WTC11 (cell line): ENCODE data around the gene DOP1A. TPM values are rescaled to one million over a fixed set of nuclear protein-coding genes. Genes with fewer than 3 reads are reported as not detected.

Source experiments
- ATAC-seq: fragments of 200-7000 bp; cut with Tn5 transposase; 2 replicates; pipeline ENCODE4 v1.10.0; 2021; ENCODE audit warnings: mild to moderate bottlenecking, moderate library complexity
- CTCF ChIA-PET: fragments of 300-600 bp; sonication (Branson Sonifier 250); formaldehyde crosslinking; loops from one replicate; lab custom pipeline; 2021; ENCODE audit warnings: antibody characterized with exemption; lab: Charles Lee
- POLR2A ChIA-PET: fragments of 350-600 bp; sonication (Branson Sonifier 250); formaldehyde crosslinking; loops from one replicate; lab custom pipeline; 2021; ENCODE audit warnings: antibody characterized with exemption; lab: Charles Lee
- DNase-seq: peaks from one replicate; pipeline ENCODE4 v3.0.0; 2021; ENCODE audit warnings: low spot score
- H3K27ac Mint-ChIP-seq: 2 replicates; pipeline ENCODE4 v1.8.0; 2021; ENCODE audit warnings: mixed read lengths
- H3K27me3 Mint-ChIP-seq: 2 replicates; pipeline ENCODE4 v1.8.0; 2021; ENCODE audit warnings: low read depth, mild to moderate bottlenecking, moderate library complexity, mixed read lengths
- H3K36me3 Mint-ChIP-seq: 2 replicates; pipeline ENCODE4 v1.8.0; 2021; ENCODE audit warnings: mixed read lengths
- H3K4me1 Mint-ChIP-seq: 2 replicates; pipeline ENCODE4 v1.8.0; 2022; ENCODE audit warnings: mixed read lengths
- H3K4me3 Mint-ChIP-seq: 2 replicates; pipeline ENCODE4 v1.8.0; 2021; ENCODE audit warnings: mild to moderate bottlenecking, moderate library complexity, mixed read lengths
- H3K9me3 Mint-ChIP-seq: 2 replicates; pipeline ENCODE4 v1.8.0; 2021; ENCODE audit warnings: mixed read lengths
- ARID4B ChIP-seq: sonication (generic); formaldehyde crosslinking; IDR thresholded peaks from 2 replicates; pipeline ENCODE4 v1.8.0; 2023; ENCODE audit warnings: missing genetic modification reagents, mild to moderate bottlenecking, borderline replicate concordance
- ATF3 ChIP-seq: sonication (generic); formaldehyde crosslinking; conservative IDR thresholded peaks from 2 replicates; pipeline ENCODE4 v1.8.1; 2022; ENCODE audit warnings: mild to moderate bottlenecking, missing genetic modification reagents
- CBFB ChIP-seq: sonication (generic); formaldehyde crosslinking; IDR thresholded peaks from 2 replicates; pipeline ENCODE4 v1.8.1; 2022; ENCODE audit warnings: mild to moderate bottlenecking, low read depth, missing genetic modification reagents
- ELF4 ChIP-seq: sonication (generic); formaldehyde crosslinking; IDR thresholded peaks from 2 replicates; pipeline ENCODE4 v1.8.1; 2022; ENCODE audit warnings: low read depth, mild to moderate bottlenecking, moderate library complexity, missing genetic modification reagents
- FOXK1 ChIP-seq: sonication (generic); formaldehyde crosslinking; IDR thresholded peaks from 2 replicates; pipeline ENCODE4 v1.8.0; 2022; ENCODE audit warnings: mild to moderate bottlenecking, moderate library complexity, missing genetic modification reagents
- GRHL2 ChIP-seq: fragments of 250-450 bp; sonication (Bioruptor Pico); IDR thresholded peaks from 2 replicates; pipeline ENCODE4 v1.8.0; 2022; ENCODE audit warnings: mild to moderate bottlenecking, moderate library complexity; ENCODE audit not compliant: insufficient replicate concordance, severe bottlenecking
- HMGA2 ChIP-seq: fragments of 250-450 bp; sonication (Bioruptor Pico); IDR thresholded peaks from 2 replicates; pipeline ENCODE4 v1.4.0; 2021; ENCODE audit warnings: mild to moderate bottlenecking, moderate library complexity
- MAX ChIP-seq: sonication (generic); formaldehyde crosslinking; IDR thresholded peaks from 2 replicates; pipeline ENCODE4 v1.8.0; 2022; ENCODE audit warnings: mild to moderate bottlenecking, missing genetic modification reagents
- MLX ChIP-seq: sonication (generic); formaldehyde crosslinking; IDR thresholded peaks from 2 replicates; pipeline ENCODE4 v1.8.1; 2023; ENCODE audit warnings: mild to moderate bottlenecking, missing genetic modification reagents, moderate library complexity
- NR1H2 ChIP-seq: sonication (generic); formaldehyde crosslinking; IDR thresholded peaks from 2 replicates; pipeline ENCODE4 v1.9.0; 2021; ENCODE audit warnings: mild to moderate bottlenecking, moderate library complexity, missing genetic modification reagents
- SMAD4 ChIP-seq: sonication (generic); formaldehyde crosslinking; IDR thresholded peaks from 2 replicates; pipeline ENCODE4 v1.8.0; 2022; ENCODE audit warnings: mild to moderate bottlenecking, missing genetic modification reagents
- SP1 ChIP-seq: sonication (generic); formaldehyde crosslinking; conservative IDR thresholded peaks from 2 replicates; pipeline ENCODE4 v1.8.1; 2022; ENCODE audit warnings: missing genetic modification reagents
- TP53 ChIP-seq: sonication (generic); formaldehyde crosslinking; IDR thresholded peaks from 2 replicates; pipeline ENCODE4 v1.8.1; 2023; ENCODE audit warnings: mild to moderate bottlenecking, missing genetic modification reagents
- ZNF263 ChIP-seq: sonication (generic); formaldehyde crosslinking; IDR thresholded peaks from 2 replicates; pipeline ENCODE4 v1.8.1; 2022; ENCODE audit warnings: low read depth, mild to moderate bottlenecking, moderate library complexity, missing genetic modification reagents
- ZNF532 ChIP-seq: fragments of 250-450 bp; sonication (Bioruptor Pico); IDR thresholded peaks from 2 replicates; pipeline ENCODE4 v1.9.0; 2021; ENCODE audit warnings: mild to moderate bottlenecking, borderline replicate concordance
- ZNF671 ChIP-seq: fragments of 250-450 bp; sonication (Bioruptor Pico); IDR thresholded peaks from 2 replicates; pipeline ENCODE4 v1.8.0; 2021; ENCODE audit warnings: mild to moderate bottlenecking
- ZSCAN18 ChIP-seq: fragments of 250-450 bp; sonication (Bioruptor Pico); IDR thresholded peaks from 2 replicates; pipeline ENCODE4 v2.1.2; 2022; ENCODE audit warnings: mild to moderate bottlenecking, moderate library complexity
- total RNA-seq: library from RNA; stranded (reverse); gene quantifications from 3 replicates; pipeline ENCODE4 v1.2.3, GENCODE V29; 2021

Gene DOP1A
- total RNA-seq, 1 experiment from 2014 or later = 16.9 TPM

- DNase-seq (no peak), ATAC-seq (no peak)
- no peak overlapping the region for H3K4me3 Mint-ChIP-seq
- peaks cover 8% of the 10 kb centered on the region for H3K4me1 Mint-ChIP-seq
- peaks cover 4% of the 10 kb centered on the region; the same call in 1 of the 2 replicates for H3K36me3 Mint-ChIP-seq
- POLR2A ChIA-PET = no interaction called here
- no peaks in the 10 kb centered on the region for H3K9me3 Mint-ChIP-seq
- no peak for TF ChIP-seq HMGA2 (CRISPR knock-in tag)
- TF ChIP-seq, all 79 proteins: peak for 0
- Mint-ChIP-seq H3K27ac (no peak overlapping the region), H3K27me3 (no peaks in the 10 kb centered on the region)
- CTCF ChIA-PET = interaction anchor here (1.5 kb wide), 1 partner anchor 47 kb away, joined by 3 read pairs; no protein-coding TSS in a partner anchor
Observed at GRCh38 chr6:83113258-83113657, 45.8 kb downstream of the DOP1A start.

GRCh38 chr6:83114164-83114563 lies 46.7 kb downstream of the DOP1A start:
- no peak for TF ChIP-seq GRHL2
- no peak for TF ChIP-seq FOXK1 (CRISPR knock-in tag)
- TF ChIP-seq ZNF671 (CRISPR knock-in tag) = no peak
- TF ChIP-seq SMAD4 (CRISPR knock-in tag) = no peak
- no peak for TF ChIP-seq MLX (CRISPR knock-in tag)
- TF ChIP-seq MAX (CRISPR knock-in tag) = no peak
- TF ChIP-seq ARID4B (CRISPR knock-in tag) = no peak
- no peak for TF ChIP-seq ZSCAN18 (CRISPR knock-in tag)
- no peak for TF ChIP-seq ELF4 (CRISPR knock-in tag)
- no peak for TF ChIP-seq ZNF263 (CRISPR knock-in tag)
- TF ChIP-seq ZNF532 = no peak
- no peak for TF ChIP-seq TP53 (CRISPR knock-in tag)
- TF ChIP-seq CBFB (CRISPR knock-in tag) = no peak
- no peak for TF ChIP-seq NR1H2 (CRISPR knock-in tag)
- no peak for TF ChIP-seq SP1
- TF ChIP-seq ATF3 (CRISPR knock-in tag) = no peak
- ATAC-seq (no peak), DNase-seq (no peak)
- ChIA-PET POLR2A (no interaction called here), CTCF (no interaction called here)
- Mint-ChIP-seq H3K4me3 (no peak overlapping the region), H3K36me3 (peaks cover 4% of the 10 kb centered on the region; the same call in 1 of the 2 replicates), H3K4me1 (peaks cover 8% of the 10 kb centered on the region), H3K27me3 (no peaks in the 10 kb centered on the region), H3K9me3 (no peaks in the 10 kb centered on the region), H3K27ac (no peak overlapping the region)
